ENCODE measurements around the gene PRDM15. TPM values are rescaled to one million over a fixed set of nuclear protein-coding genes. Genes with fewer than 3 reads are reported as not detected.

PRDM15 gene
- total and polyA plus RNA-seq, 8 donors: 0.92 to 44.6 (median 3.4) TPM

DNA sequence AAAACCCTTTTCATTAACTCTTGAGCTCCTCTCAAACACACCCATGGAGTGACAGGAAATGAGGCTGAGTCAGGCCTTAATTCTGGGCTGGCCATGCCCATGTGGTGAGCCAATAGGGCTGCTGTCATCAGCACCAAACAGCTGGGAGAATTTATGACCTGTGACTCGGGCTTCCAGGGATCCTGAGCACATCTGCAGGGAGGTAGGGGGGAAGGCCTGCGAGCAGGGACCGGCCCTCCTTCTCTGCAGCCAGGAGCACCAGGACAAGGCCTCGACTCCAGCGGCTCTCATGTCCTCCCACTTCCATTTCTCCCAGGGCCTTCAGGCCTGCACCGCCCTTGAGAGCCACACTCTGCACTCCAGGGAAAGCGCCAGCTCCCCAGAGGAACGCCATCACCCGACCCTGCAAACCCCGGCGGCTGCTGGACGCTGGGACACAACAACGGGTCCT, 126.9 kb downstream of the PRDM15 start:
- no peak for TF ChIP-seq EP300 (IDR thresholded peaks at IDR 0.05)
- TF ChIP-seq, protein P1, sequence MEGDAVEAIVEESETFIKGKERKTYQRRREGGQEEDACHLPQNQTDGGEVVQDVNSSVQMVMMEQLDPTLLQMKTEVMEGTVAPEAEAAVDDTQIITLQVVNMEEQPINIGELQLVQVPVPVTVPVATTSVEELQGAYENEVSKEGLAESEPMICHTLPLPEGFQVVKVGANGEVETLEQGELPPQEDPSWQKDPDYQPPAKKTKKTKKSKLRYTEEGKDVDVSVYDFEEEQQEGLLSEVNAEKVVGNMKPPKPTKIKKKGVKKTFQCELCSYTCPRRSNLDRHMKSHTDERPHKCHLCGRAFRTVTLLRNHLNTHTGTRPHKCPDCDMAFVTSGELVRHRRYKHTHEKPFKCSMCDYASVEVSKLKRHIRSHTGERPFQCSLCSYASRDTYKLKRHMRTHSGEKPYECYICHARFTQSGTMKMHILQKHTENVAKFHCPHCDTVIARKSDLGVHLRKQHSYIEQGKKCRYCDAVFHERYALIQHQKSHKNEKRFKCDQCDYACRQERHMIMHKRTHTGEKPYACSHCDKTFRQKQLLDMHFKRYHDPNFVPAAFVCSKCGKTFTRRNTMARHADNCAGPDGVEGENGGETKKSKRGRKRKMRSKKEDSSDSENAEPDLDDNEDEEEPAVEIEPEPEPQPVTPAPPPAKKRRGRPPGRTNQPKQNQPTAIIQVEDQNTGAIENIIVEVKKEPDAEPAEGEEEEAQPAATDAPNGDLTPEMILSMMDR (IDR thresholded peaks at IDR 0.05): no peak
- TF ChIP-seq POLR2A (IDR thresholded peaks at IDR 0.05): no peak
- TF ChIP-seq POLR2AphosphoS5 (IDR thresholded peaks at IDR 0.05): no peak
- Histone ChIP-seq H3K36me3 (peaks cover 17 to 41% (median 28%) of the 10 kb centered on the region in 4 donors), H3K27ac (peak overlapping the region in 4 of 5 donors; percentile 32 to 69 (median 62)), H3K4me3 (no peak overlapping the region), H3K27me3 (peaks cover 0 to 12% (median 0%) of the 10 kb centered on the region in 3 donors), H3K4me1 (peaks cover 15 to 61% (median 40%) of the 10 kb centered on the region in 4 donors), H3K9me3 (no peaks in the 10 kb centered on the region)
- intact Hi-C loops (cut with DNase I; ENCODE audit: low total_unique reads): no loop called here
- no peak for DNase-seq
- WGBS, 5 donors: 57 to 69% (median 65%) methylated on average over 12 to 13 of the region's 13 CpGs

DNA sequence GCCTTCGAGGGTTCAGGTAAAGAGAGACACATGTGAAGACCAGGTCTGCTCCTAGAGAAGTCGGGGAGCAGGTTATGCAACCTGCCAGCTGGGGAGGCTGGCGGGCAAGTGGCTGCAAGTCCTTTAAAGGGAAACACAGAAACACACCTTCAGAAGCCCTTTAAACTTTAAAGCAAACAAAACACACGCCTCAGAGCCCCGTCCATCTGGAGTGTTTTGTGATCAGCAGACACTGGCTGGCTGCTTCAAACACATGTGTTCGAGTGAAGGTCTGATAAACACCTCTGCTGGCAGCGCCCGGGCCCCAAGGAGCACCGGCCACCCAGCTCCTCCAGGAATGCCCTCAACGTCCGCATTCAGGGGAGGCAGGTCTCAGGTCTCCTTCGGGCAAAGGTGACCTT, 127.5 kb downstream of the PRDM15 start:
- peaks cover 15 to 61% (median 40%) of the 10 kb centered on the region in 4 donors for H3K4me1 ChIP-seq
- peak; percentile 79 to 89 for DNase-seq
- H3K4me3 ChIP-seq: no peak overlapping the region
- H3K27ac ChIP-seq: peak overlapping the region; percentile 28 to 69 (median 60)
- peaks cover 23 to 46% (median 35%) of the 10 kb centered on the region in 4 donors for H3K36me3 ChIP-seq
- TF ChIP-seq POLR2AphosphoS5 (IDR thresholded peaks at IDR 0.05): peak in 1 of 3 donors; percentile 13
- TF ChIP-seq POLR2A (IDR thresholded peaks at IDR 0.05): no peak
- H3K27me3 ChIP-seq: peaks cover 0 to 14% (median 0%) of the 10 kb centered on the region in 3 donors
- 19 to 47% (median 27%) methylated on average over 11 to 12 of the region's 12 CpGs for WGBS, 5 donors
- H3K9me3 ChIP-seq: no peaks in the 10 kb centered on the region
- intact Hi-C loops (cut with DNase I; ENCODE audit: low total_unique reads): no loop called here

DNA sequence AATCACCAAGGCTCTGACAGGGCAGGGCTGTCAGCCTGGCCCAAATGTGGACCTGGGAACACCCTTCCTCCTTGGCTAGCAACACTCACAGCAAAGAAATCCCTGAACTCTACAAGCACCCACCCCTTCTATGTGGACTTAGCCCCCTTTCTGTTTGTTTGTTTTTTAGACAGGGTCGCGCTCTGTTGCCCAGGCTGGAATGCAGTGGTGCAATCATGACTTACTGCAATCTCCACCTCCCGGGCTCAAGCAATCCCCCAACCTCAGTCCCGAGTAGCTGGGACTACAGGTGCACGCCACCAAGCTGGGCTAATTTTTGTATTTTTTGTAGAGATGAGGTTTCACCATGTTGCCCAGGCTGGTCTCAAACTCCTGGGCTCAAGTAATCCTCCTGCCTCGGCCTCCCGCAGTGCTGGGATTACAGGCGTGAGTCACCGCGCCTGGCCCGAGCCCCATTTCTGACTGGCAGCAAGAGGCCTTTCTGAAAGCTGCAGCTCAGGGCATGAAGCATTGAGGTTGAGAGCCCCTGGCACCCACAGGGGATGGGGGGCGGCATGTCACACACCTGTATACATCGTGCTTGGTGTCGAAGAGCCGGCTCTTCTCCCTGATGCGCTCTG, 128.5 kb downstream of the PRDM15 start:
- Histone ChIP-seq H3K4me3 (no peak overlapping the region), H3K36me3 (peaks cover 19 to 47% (median 35%) of the 10 kb centered on the region in 4 donors), H3K27ac (peak overlapping the region in 3 of 5 donors; percentile 40 to 69 (median 60)), H3K27me3 (peaks cover 0 to 21% (median 0%) of the 10 kb centered on the region in 3 donors), H3K4me1 (peaks cover 15 to 58% (median 40%) of the 10 kb centered on the region in 4 donors), H3K9me3 (no peaks in the 10 kb centered on the region)
- no peak for DNase-seq
- WGBS, 5 donors: 79 to 84% (median 82%) methylated on average over 11 to 16 of the region's 16 CpGs
- intact Hi-C loops (cut with DNase I; ENCODE audit: low total_unique reads): no loop called here
- TF ChIP-seq EP300 (IDR thresholded peaks at IDR 0.05) (no peak), POLR2A (IDR thresholded peaks at IDR 0.05) (no peak), POLR2AphosphoS5 (IDR thresholded peaks at IDR 0.05) (no peak)
- TF ChIP-seq, protein P1 (IDR thresholded peaks at IDR 0.05): no peak

DNA sequence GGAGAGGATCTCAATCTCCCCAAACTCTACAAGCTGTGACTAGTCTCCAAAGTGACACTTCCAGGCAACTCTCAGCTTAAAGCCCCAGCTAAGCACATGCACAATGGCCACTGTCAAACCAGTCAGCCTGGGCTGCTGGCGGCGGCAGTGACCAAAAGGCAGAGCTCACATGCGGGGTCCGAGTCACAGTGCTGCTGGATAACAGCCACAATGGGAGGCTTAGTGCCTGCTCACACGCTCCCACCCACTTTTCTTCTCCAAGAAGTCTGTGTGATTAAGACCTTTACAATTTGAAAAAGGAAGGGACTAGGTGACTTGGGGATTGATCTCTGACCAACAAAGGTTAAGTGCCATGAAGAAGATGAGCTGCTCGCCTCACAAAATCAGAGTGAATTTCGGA, 129.1 kb downstream of the PRDM15 start:
- H3K9me3 ChIP-seq: no peaks in the 10 kb centered on the region
- intact Hi-C loops (cut with DNase I; ENCODE audit: low total_unique reads): no loop called here
- 57 to 78% (median 68%) methylated on average over 7 of the region's 7 CpGs for WGBS, 5 donors
- DNase-seq: no peak
- H3K27ac ChIP-seq: no peak overlapping the region
- H3K27me3 ChIP-seq: peaks cover 0 to 21% (median 0%) of the 10 kb centered on the region in 3 donors
- H3K4me1 ChIP-seq: peaks cover 15 to 59% (median 37%) of the 10 kb centered on the region in 4 donors
- H3K36me3 ChIP-seq: peaks cover 17 to 48% (median 36%) of the 10 kb centered on the region in 4 donors
- no peak for TF ChIP-seq EP300 (IDR thresholded peaks at IDR 0.05)
- no peak for TF ChIP-seq POLR2A (IDR thresholded peaks at IDR 0.05)
- TF ChIP-seq POLR2AphosphoS5 (IDR thresholded peaks at IDR 0.05): no peak
- H3K4me3 ChIP-seq: no peak overlapping the region

DNA sequence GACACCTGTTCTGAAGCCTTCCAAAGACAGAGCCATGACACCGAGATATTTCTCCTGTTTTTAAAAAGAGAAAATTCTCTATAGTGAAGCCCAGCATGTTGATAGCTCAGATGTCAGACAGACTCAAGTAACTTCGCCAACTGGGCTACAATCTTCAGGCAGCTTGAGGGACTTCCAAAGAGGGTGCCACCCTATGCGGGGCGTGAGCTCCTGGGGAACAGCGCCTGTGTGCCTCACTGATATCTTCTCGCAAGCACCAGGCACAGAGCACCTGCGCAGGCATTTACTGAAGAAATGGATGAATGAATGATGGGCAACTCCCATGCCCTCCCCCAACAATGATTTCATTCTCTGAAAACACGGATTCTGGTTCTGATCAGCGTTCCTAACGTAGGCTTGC, 129.9 kb downstream of the PRDM15 start:
- intact Hi-C loops (cut with DNase I; ENCODE audit: low total_unique reads): no loop called here
- H3K27ac ChIP-seq: no peak overlapping the region
- H3K36me3 ChIP-seq: peaks cover 17 to 53% (median 41%) of the 10 kb centered on the region in 4 donors
- H3K27me3 ChIP-seq: peaks cover 0 to 21% (median 0%) of the 10 kb centered on the region in 3 donors
- H3K4me3 ChIP-seq: no peak overlapping the region
- H3K4me1 ChIP-seq: peaks cover 10 to 55% (median 32%) of the 10 kb centered on the region in 4 donors
- no peak for DNase-seq
- no peaks in the 10 kb centered on the region for H3K9me3 ChIP-seq
- 86 to 92% (median 88%) methylated on average over 9 to 10 of the region's 10 CpGs for WGBS, 5 donors
- TF ChIP-seq EP300 (IDR thresholded peaks at IDR 0.05) (no peak), POLR2A (IDR thresholded peaks at IDR 0.05) (no peak), POLR2AphosphoS5 (IDR thresholded peaks at IDR 0.05) (no peak)
- TF ChIP-seq, protein P1 (IDR thresholded peaks at IDR 0.05): no peak

Small RNA genes within 50 kb of the gene (small RNA-seq; reads per million reads assigned to genes)
- 0 reads per million in 4 donors for gene RF00334

Other genes with a start within 250 kb of the PRDM15 start
- 10 to 100 TPM in 4 of 5 donors, 1 to 10 TPM in 1; 9.0 to 36.2 (median 13.2) TPM for gene RIPK4, start 112.3 kb downstream of the PRDM15 start, total RNA-seq
- 10 to 100 TPM in 2 of 3 donors, 1 to 10 TPM in 1; 8.7 to 37.6 (median 29.2) TPM for gene RIPK4, start 112.3 kb downstream of the PRDM15 start, polyA plus RNA-seq
- 10 to 100 TPM; 13.4 to 31.9 (median 18.7) TPM for gene C2CD2, start 74.7 kb upstream of the PRDM15 start, total RNA-seq
- gene C2CD2, start 74.7 kb upstream of the PRDM15 start, polyA plus RNA-seq: 1 to 10 TPM; 4.6 to 9.5 (median 6.1) TPM
- 10 to 100 TPM in 2 of 5 donors, 1 to 10 TPM in 3; 4.3 to 18.7 (median 6.7) TPM for gene ZBTB21, start 131.0 kb upstream of the PRDM15 start, total RNA-seq
- 1 to 10 TPM; 1.9 to 4.7 (median 2.4) TPM for gene ZBTB21, start 131.0 kb upstream of the PRDM15 start, polyA plus RNA-seq
- under 1 TPM in 1 of 5 donors, not detected in 4; under 0.01 TPM for gene UMODL1, start 192.0 kb upstream of the PRDM15 start, total RNA-seq
- not detected for gene UMODL1, start 192.0 kb upstream of the PRDM15 start, polyA plus RNA-seq

All from stomach (tissue), 9 donors.